ENCODE results near the gene PITPNM3. TPM values are rescaled to one million over a fixed set of nuclear protein-coding genes. Genes with fewer than 3 reads are reported as not detected.
"Not testable (repeated sequence)": the region's sequence is repeated elsewhere in the genome, so short reads cannot be mapped to it uniquely, and the experiment has no call there.

Gene PITPNM3
- total RNA-seq, 2 experiments from 2014 or later: 0.87 to 0.92 TPM

DNA sequence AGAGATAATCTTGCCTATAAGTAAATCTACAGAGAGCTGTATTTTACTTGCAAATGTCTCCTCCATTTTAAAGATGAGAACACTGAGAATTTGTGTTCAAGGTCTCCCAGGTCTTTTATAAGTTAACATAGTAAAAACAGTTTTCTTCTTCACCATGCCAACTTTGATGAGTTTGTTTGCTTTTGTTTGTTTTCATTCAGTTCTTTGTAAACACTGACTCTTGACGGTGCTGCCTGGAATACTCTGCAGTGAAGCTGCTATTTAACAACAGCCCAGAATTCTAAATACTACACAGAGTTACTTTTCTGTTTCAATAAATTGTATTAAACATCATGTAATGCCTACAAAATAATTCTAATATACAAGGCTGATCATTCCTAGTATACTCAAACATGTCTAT is 41.4 kb upstream of the PITPNM3 start:
- POLR2A ChIA-PET: no interaction called here
- H3K27ac Mint-ChIP-seq: no peak overlapping the region
- CTCF ChIA-PET: interaction anchor here (1.1 kb wide), 1 partner anchor 125 kb away, joined by 3 read pairs; no protein-coding TSS in a partner anchor
- H3K27me3 Mint-ChIP-seq: no peaks in the 10 kb centered on the region
- no peaks in the 10 kb centered on the region for H3K4me1 Mint-ChIP-seq (ENCODE audit: low read depth)
- no peaks in the 10 kb centered on the region for H3K9me3 Mint-ChIP-seq
- intact Hi-C loops (cut with micrococcal nuclease): no loop called here
- ATAC-seq: no peak
- TF ChIP-seq, protein P1, sequence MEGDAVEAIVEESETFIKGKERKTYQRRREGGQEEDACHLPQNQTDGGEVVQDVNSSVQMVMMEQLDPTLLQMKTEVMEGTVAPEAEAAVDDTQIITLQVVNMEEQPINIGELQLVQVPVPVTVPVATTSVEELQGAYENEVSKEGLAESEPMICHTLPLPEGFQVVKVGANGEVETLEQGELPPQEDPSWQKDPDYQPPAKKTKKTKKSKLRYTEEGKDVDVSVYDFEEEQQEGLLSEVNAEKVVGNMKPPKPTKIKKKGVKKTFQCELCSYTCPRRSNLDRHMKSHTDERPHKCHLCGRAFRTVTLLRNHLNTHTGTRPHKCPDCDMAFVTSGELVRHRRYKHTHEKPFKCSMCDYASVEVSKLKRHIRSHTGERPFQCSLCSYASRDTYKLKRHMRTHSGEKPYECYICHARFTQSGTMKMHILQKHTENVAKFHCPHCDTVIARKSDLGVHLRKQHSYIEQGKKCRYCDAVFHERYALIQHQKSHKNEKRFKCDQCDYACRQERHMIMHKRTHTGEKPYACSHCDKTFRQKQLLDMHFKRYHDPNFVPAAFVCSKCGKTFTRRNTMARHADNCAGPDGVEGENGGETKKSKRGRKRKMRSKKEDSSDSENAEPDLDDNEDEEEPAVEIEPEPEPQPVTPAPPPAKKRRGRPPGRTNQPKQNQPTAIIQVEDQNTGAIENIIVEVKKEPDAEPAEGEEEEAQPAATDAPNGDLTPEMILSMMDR (IDR thresholded peaks at IDR 0.05): no peak
- DNase-seq: no peak
- peaks cover 41% of the 10 kb centered on the region for H3K36me3 Mint-ChIP-seq (ENCODE audit: low read depth)
- no peak overlapping the region for H3K4me3 Mint-ChIP-seq

DNA sequence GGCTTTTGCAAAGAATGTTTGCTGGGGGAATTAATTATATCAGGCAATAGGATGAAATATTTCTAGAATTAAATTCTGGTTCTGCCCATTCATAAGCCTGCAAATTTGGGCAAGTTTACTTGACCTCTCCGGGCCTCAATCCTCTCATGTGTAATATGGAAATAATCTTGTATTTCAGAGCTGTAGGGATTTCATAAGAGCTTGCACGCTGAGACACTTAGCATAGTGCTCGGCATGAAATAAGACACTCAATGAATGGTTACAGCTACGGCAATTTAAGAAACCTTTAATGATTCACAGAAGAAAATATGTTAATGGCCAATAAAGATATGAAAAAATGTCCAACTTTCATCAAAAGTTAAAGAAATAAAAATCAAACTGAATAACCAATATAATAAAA is 40.6 kb upstream of the PITPNM3 start:
- ChIA-PET CTCF (interaction anchor here (1.1 kb wide), 1 partner anchor 124 kb away, joined by 3 read pairs; no protein-coding TSS in a partner anchor), POLR2A (no interaction called here)
- DNase-seq (no peak), ATAC-seq (no peak)
- no peak overlapping the region for H3K4me3 Mint-ChIP-seq
- intact Hi-C loops (cut with micrococcal nuclease): no loop called here
- H3K27me3 Mint-ChIP-seq: no peaks in the 10 kb centered on the region
- H3K4me1 Mint-ChIP-seq (ENCODE audit: low read depth): peaks cover 1% of the 10 kb centered on the region
- no peak overlapping the region for H3K27ac Mint-ChIP-seq
- H3K9me3 Mint-ChIP-seq: no peaks in the 10 kb centered on the region
- H3K36me3 Mint-ChIP-seq (ENCODE audit: low read depth): peaks cover 43% of the 10 kb centered on the region
- TF ChIP-seq, protein P1 (IDR thresholded peaks at IDR 0.05): no peak

DNA sequence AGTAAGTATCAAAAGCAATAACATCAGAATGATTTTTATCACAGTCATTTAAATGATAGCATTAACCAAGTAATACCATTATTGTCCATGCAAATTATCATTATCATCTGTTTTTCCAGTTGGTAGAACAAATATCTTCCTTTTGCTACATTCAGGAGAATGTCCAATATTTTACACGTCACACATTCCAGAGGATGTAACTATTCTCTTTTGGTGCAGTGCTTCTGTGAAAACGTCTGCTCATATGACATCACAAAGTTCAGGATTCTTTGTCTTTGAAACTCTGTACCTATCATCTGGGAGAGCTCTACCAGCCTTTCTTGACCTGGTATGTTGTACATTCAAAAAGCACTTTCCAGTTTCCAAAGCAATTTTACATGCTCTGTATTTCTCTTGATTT is 40.2 kb upstream of the PITPNM3 start:
- Mint-ChIP-seq H3K36me3 (ENCODE audit: low read depth) (peaks cover 45% of the 10 kb centered on the region), H3K9me3 (no peaks in the 10 kb centered on the region), H3K27ac (no peak overlapping the region), H3K4me3 (no peak overlapping the region), H3K27me3 (no peaks in the 10 kb centered on the region), H3K4me1 (ENCODE audit: low read depth) (peaks cover 5% of the 10 kb centered on the region)
- TF ChIP-seq, protein P1 (IDR thresholded peaks at IDR 0.05): no peak
- ChIA-PET CTCF (no interaction called here), POLR2A (no interaction called here)
- no peak for DNase-seq
- no peak for ATAC-seq
- intact Hi-C loops (cut with micrococcal nuclease): no loop called here

DNA sequence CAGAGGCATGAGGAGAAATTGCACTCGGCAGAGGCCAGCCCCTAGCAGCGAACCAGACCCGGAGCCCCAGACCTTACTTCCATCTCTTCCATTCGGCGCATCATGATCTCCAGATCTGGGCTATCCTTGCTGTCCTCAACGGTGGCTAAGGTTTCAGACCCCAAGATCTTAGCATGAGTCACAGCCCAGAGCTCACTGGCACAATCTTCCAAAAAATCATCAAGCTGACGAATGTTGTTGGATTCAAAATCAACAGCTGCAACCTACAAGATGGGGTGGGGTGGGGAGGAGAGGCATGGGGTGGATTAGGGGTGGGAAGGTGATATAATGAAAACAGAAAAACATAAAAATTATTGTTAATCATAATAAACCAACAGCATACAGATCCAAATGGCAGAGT is 39.7 kb upstream of the PITPNM3 start:
- no peak for DNase-seq
- peaks cover 5% of the 10 kb centered on the region for H3K4me1 Mint-ChIP-seq (ENCODE audit: low read depth)
- ChIA-PET CTCF (no interaction called here), POLR2A (no interaction called here)
- H3K36me3 Mint-ChIP-seq (ENCODE audit: low read depth): peaks cover 45% of the 10 kb centered on the region
- TF ChIP-seq, protein P1 (IDR thresholded peaks at IDR 0.05): no peak
- no peak for ATAC-seq
- no peaks in the 10 kb centered on the region for H3K9me3 Mint-ChIP-seq
- H3K4me3 Mint-ChIP-seq: no peak overlapping the region
- intact Hi-C loops (cut with micrococcal nuclease): no loop called here
- H3K27me3 Mint-ChIP-seq: no peaks in the 10 kb centered on the region
- no peak overlapping the region for H3K27ac Mint-ChIP-seq

DNA sequence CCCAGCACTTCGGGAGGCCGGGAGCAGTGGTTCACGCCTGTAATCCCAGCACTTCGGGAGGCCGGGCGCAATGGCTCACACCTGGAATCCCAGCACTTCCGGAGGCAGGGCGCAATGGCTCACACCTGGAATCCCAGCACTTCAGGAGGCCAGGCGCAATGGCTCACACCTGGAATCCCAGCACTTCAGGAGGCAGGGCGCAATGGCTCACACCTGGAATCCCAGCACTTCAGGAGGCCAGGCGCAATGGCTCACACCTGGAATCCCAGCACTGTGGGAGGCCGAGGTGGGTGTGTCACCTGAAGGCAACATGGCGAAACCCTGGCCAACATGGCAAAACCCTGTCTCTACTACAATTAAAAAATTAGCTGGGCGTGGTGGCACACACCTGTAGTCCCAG is 37.0 kb upstream of the PITPNM3 start:
- POLR2A ChIA-PET; intact Hi-C loops (cut with micrococcal nuclease); ATAC-seq; H3K4me1 Mint-ChIP-seq (ENCODE audit: low read depth); H3K9me3 Mint-ChIP-seq; CTCF ChIA-PET; H3K4me3 Mint-ChIP-seq; H3K27ac Mint-ChIP-seq; DNase-seq; H3K27me3 Mint-ChIP-seq: not testable (repeated sequence)
- peaks cover 49% of the 10 kb centered on the region for H3K36me3 Mint-ChIP-seq (ENCODE audit: low read depth)

DNA sequence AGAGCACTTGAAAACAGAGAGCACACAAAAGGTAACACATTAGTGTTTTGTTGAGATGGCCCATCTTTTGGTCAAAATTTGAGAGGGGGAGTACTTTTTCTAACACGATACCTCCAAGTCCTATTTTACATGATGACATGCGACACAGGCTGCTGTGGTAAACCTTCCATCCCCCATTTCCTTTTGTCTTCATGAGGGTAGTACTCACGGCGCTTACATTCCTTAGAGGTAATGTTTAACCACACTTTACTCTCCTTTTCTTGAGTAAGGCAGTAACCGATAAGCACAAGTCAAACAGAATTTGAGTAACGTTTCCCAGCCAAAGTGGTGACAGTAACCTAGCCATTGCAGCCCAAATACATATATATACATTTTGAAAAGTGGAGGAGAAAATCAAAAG is 35.8 kb upstream of the PITPNM3 start:
- ChIA-PET POLR2A (no interaction called here), CTCF (no interaction called here)
- Mint-ChIP-seq H3K27me3 (no peaks in the 10 kb centered on the region), H3K27ac (peak overlapping the region; percentile 17), H3K4me1 (ENCODE audit: low read depth) (peaks cover 5% of the 10 kb centered on the region), H3K36me3 (ENCODE audit: low read depth) (peaks cover 56% of the 10 kb centered on the region), H3K9me3 (no peaks in the 10 kb centered on the region), H3K4me3 (no peak overlapping the region)
- intact Hi-C loops (cut with micrococcal nuclease): no loop called here
- DNase-seq: no peak
- peak; percentile 24 for ATAC-seq
- TF ChIP-seq, protein P1 (IDR thresholded peaks at IDR 0.05): no peak
